DMS153 treated with DMSO at 0.1 percent for 48 hours (cell line): ENCODE measurements around the gene DROSHA.
"Not testable (repeated sequence)": the region's sequence is repeated elsewhere in the genome, so short reads cannot be mapped to it uniquely, and the experiment has no call there.

ENCODE experiments used
- DNase-seq: peaks from one replicate; lab custom pipeline; 2025; ENCODE audit not compliant: unreplicated experiment; lab: John Stamatoyannopoulos, UW

Gene DROSHA

GRCh38 chr5:31531888-31532547 is at the start of gene DROSHA, which contains the start of gene C5orf22:
Gene DROSHA, minus strand, starts transcription at chr5:31532093. Its CDS starts 3,034 bp downstream, at chr5:31529059.
Gene C5orf22, plus strand, starts transcription at chr5:31532301. Its CDS starts 92 bp downstream, at chr5:31532393.
- DNase-seq = peak; percentile 99

- no peak for DNase-seq
Observed at GRCh38 chr5:31579558-31579957, 47.7 kb upstream of the DROSHA start.

GRCh38 chr5:31577438-31577837 is 45.5 kb upstream of the DROSHA start:
- DNase-seq = no peak

GRCh38 chr5:31574772-31575171 is 42.9 kb upstream of the DROSHA start:
- no peak for DNase-seq

- no peak for DNase-seq
Observed at GRCh38 chr5:31573494-31574142, 41.7 kb upstream of the DROSHA start.

GRCh38 chr5:31569068-31569467 is 37.2 kb upstream of the DROSHA start:
- DNase-seq = no peak

GRCh38 chr5:31568302-31568835 is 36.5 kb upstream of the DROSHA start:
- DNase-seq = no peak

- DNase-seq = not testable (repeated sequence)
Observed at GRCh38 chr5:31566362-31566761, 34.5 kb upstream of the DROSHA start.

GRCh38 chr5:31563216-31563615 is 31.3 kb upstream of the DROSHA start:
- no peak for DNase-seq

GRCh38 chr5:31561946-31562345 is 30.1 kb upstream of the DROSHA start:
- no peak for DNase-seq

- no peak for DNase-seq
Observed at GRCh38 chr5:31559942-31560341, 28.0 kb upstream of the DROSHA start.

- DNase-seq = no peak
Observed at GRCh38 chr5:31556461-31556860, 24.6 kb upstream of the DROSHA start.

- no peak for DNase-seq
Observed at GRCh38 chr5:31554552-31554951, 22.7 kb upstream of the DROSHA start.

- DNase-seq = no peak
Observed at GRCh38 chr5:31553863-31554262, 22.0 kb upstream of the DROSHA start.

- no peak for DNase-seq
Observed at GRCh38 chr5:31551878-31552277, 20.0 kb upstream of the DROSHA start.

GRCh38 chr5:31549114-31549513 is 17.2 kb upstream of the DROSHA start:
- not testable (repeated sequence) for DNase-seq

GRCh38 chr5:31537851-31538250 is 6.0 kb upstream of the DROSHA start:
- no peak for DNase-seq

GRCh38 chr5:31537349-31537748 is 5.5 kb upstream of the DROSHA start:
- DNase-seq = no peak

GRCh38 chr5:31536873-31537272 is 5.0 kb upstream of the DROSHA start:
- DNase-seq = no peak

GRCh38 chr5:31534527-31535046 is 2.7 kb upstream of the DROSHA start:
- no peak for DNase-seq

- no peak for DNase-seq
Observed at GRCh38 chr5:31531543-31531887, 378 bp downstream of the DROSHA start.

GRCh38 chr5:31530541-31531265 is 1.2 kb downstream of the DROSHA start:
- DNase-seq = no peak
